Neural cell (in vitro differentiated cells): ENCODE measurements around the gene FCHO1. TPM values are rescaled to one million over a fixed set of nuclear protein-coding genes. Genes with fewer than 3 reads are reported as not detected.

Experiments used
- H2AFZ ChIP-seq: fragments of 200-600, 300-800 bp; sonication (generic), shearing (Covaris generic); 2 replicates; pipeline ENCODE4 v1.6.0; 2014; ENCODE audit warnings: low read depth, mild to moderate bottlenecking, antibody characterized with exemption, low read length, moderate library complexity
- H3F3A ChIP-seq: fragments of 200-600 bp; shearing (Covaris generic); 2 replicates; pipeline ENCODE4 v1.6.1; 2016; ENCODE audit warnings: mild to moderate bottlenecking, moderate library complexity, mixed read lengths, antibody characterized with exemption, low read length; ENCODE audit not compliant: insufficient read depth, poor library complexity, severe bottlenecking
- H3K27ac ChIP-seq: fragments of 200-600, 300-800 bp; sonication (generic), shearing (Covaris generic); 2 replicates; pipeline ENCODE4 v1.5.1; 2014; ENCODE audit warnings: mild to moderate bottlenecking, low read length, moderate library complexity
- H3K27me3 ChIP-seq: fragments of 300-800, 200-600 bp; sonication (generic), shearing (Covaris generic); 2 replicates; pipeline ENCODE4 v1.6.0; 2014; ENCODE audit warnings: mild to moderate bottlenecking, low read depth, low read length, moderate library complexity; ENCODE audit not compliant: insufficient read depth
- H3K36me3 ChIP-seq: fragments of 300-800, 200-600 bp; sonication (generic), shearing (Covaris generic); 2 replicates; pipeline ENCODE4 v1.5.1; 2014; ENCODE audit warnings: mild to moderate bottlenecking, antibody characterized with exemption, low read length, moderate library complexity; ENCODE audit not compliant: insufficient read depth
- H3K4me2 ChIP-seq: fragments of 300-800, 200-600 bp; sonication (generic), shearing (Covaris generic); 2 replicates; pipeline ENCODE4 v1.6.0; 2014; ENCODE audit warnings: mild to moderate bottlenecking, low read length
- H3K4me3 ChIP-seq: fragments of 300-800, 200-600 bp; sonication (generic), shearing (Covaris generic); 2 replicates; pipeline ENCODE4 v1.5.1; 2014; ENCODE audit warnings: mild to moderate bottlenecking, low read length, moderate library complexity
- H3K79me2 ChIP-seq: fragments of 200-600 bp; shearing (Covaris generic); replicated peaks from 2 replicates; pipeline ENCODE4 v1.6.0; 2014; ENCODE audit warnings: mild to moderate bottlenecking, low read length, moderate library complexity; ENCODE audit not compliant: insufficient read depth
- H3K9ac ChIP-seq: fragments of 300-800, 200-600 bp; sonication (generic), shearing (Covaris generic); 2 replicates; pipeline ENCODE4 v1.6.1; 2016; ENCODE audit warnings: mild to moderate bottlenecking, low read length, mixed read lengths
- H3K9me2 ChIP-seq: fragments of 200-600 bp; shearing (Covaris generic); 2 replicates; pipeline ENCODE4 v1.6.1; 2016; ENCODE audit warnings: mild to moderate bottlenecking, low read length, mixed read lengths; ENCODE audit not compliant: insufficient read depth
- H3K9me3 ChIP-seq: fragments of 200-600, 300-800 bp; sonication (generic), shearing (Covaris generic); 2 replicates; pipeline ENCODE4 v1.6.1; 2016; ENCODE audit warnings: mild to moderate bottlenecking, mixed run types, low read length, moderate library complexity, mixed read lengths
- H4K20me1 ChIP-seq: fragments of 200-600 bp; shearing (Covaris generic); 2 replicates; pipeline ENCODE4 v1.6.1; 2016; ENCODE audit warnings: mild to moderate bottlenecking, mixed run types; ENCODE audit not compliant: insufficient read depth
- CTCF ChIP-seq: fragments of 450-650 bp; IDR thresholded peaks from 2 replicates; pipeline ENCODE4 v1.5.1; 2014; ENCODE audit warnings: antibody characterized with exemption, mild to moderate bottlenecking, moderate library complexity; ENCODE audit not compliant: poor library complexity, severe bottlenecking
- EP300 ChIP-seq: fragments of 450-650 bp; conservative IDR thresholded peaks from 2 replicates; pipeline ENCODE4 v1.6.1; 2014; ENCODE audit warnings: antibody characterized with exemption, mild to moderate bottlenecking, moderate library complexity; ENCODE audit not compliant: poor library complexity, severe bottlenecking
- EZH2 ChIP-seq: fragments of 200-600, 300-800 bp; shearing (Covaris generic), sonication (generic); IDR thresholded peaks from 2 replicates; pipeline ENCODE4 v1.6.1; 2014; ENCODE audit warnings: antibody characterized with exemption, low read length, borderline replicate concordance, mild to moderate bottlenecking; ENCODE audit not compliant: insufficient read depth, poor library complexity, severe bottlenecking
- MXI1 ChIP-seq: fragments of 450-650 bp; conservative IDR thresholded peaks from 2 replicates; pipeline ENCODE4 v1.6.1; 2014; ENCODE audit warnings: antibody characterized with exemption, mild to moderate bottlenecking; ENCODE audit not compliant: poor library complexity, severe bottlenecking
- POLR2AphosphoS5 ChIP-seq: IDR thresholded peaks from 2 replicates; pipeline ENCODE4 v1.6.1; 2012
- RAD21 ChIP-seq: fragments of 450-650 bp; conservative IDR thresholded peaks from 2 replicates; pipeline ENCODE4 v1.6.1; 2014; ENCODE audit warnings: antibody characterized with exemption, mild to moderate bottlenecking, moderate library complexity
- REST ChIP-seq: IDR thresholded peaks from 2 replicates; pipeline ENCODE4 v1.6.1; 2012; ENCODE audit warnings: borderline replicate concordance
- SMC3 ChIP-seq: fragments of 450-650 bp; conservative IDR thresholded peaks from 2 replicates; pipeline ENCODE4 v1.6.1; 2014; ENCODE audit warnings: antibody characterized with exemption, mild to moderate bottlenecking, moderate library complexity; ENCODE audit not compliant: poor library complexity
- TAF1 ChIP-seq: IDR thresholded peaks from 2 replicates; pipeline ENCODE4 v1.6.1; 2012; ENCODE audit warnings: low read depth
- polyA plus RNA-seq: library from polyadenylated mRNA; depleted of rRNA; stranded (reverse); fragments of >200 nt; gene quantifications from 2 replicates; pipeline ENCODE4 v1.2.3, GENCODE V29; 2014

FCHO1 gene
- polyA plus RNA-seq, 1 donor from 2014 or later = 39.7 TPM

- peak overlapping the region; percentile 46 for H3K4me3 ChIP-seq
- H3K9me3 ChIP-seq = no peaks in the 10 kb centered on the region
- no peaks in the 10 kb centered on the region for H3K36me3 ChIP-seq
- no peaks in the 10 kb centered on the region for H3K27me3 ChIP-seq
- no peaks in the 10 kb centered on the region for H3K9me2 ChIP-seq
- no peak overlapping the region for H3K4me2 ChIP-seq
- H3K27ac ChIP-seq = peak overlapping the region; percentile 84
- no peaks in the 10 kb centered on the region for H4K20me1 ChIP-seq
- peak overlapping the region; percentile 44 for H3K9ac ChIP-seq
- H3K79me2 ChIP-seq = no peaks in the 10 kb centered on the region
- H2AFZ ChIP-seq = no peak overlapping the region
- TF ChIP-seq MXI1 (no peak), EZH2 (no peak), REST (no peak), RAD21 (no peak), POLR2AphosphoS5 (peak; percentile 2), EP300 (peak; percentile 6), TAF1 (no peak), CTCF (no peak), SMC3 (no peak)
- no peaks in the 10 kb centered on the region for H3F3A ChIP-seq
Observed at GRCh38 chr19:17762505-17763229, 11.4 kb downstream of the FCHO1 start.

- Histone ChIP-seq H3F3A (no peaks in the 10 kb centered on the region), H3K4me2 (no peak overlapping the region), H3K4me3 (no peak overlapping the region), H3K27ac (no peak overlapping the region), H3K27me3 (no peaks in the 10 kb centered on the region), H2AFZ (no peak overlapping the region), H3K9me2 (no peaks in the 10 kb centered on the region), H3K36me3 (no peaks in the 10 kb centered on the region), H3K9me3 (no peaks in the 10 kb centered on the region), H3K9ac (no peak overlapping the region), H4K20me1 (no peaks in the 10 kb centered on the region), H3K79me2 (no peaks in the 10 kb centered on the region)
- TF ChIP-seq EP300 (no peak), CTCF (no peak), MXI1 (no peak), TAF1 (no peak), REST (no peak), RAD21 (no peak), POLR2AphosphoS5 (no peak), SMC3 (no peak), EZH2 (no peak)
Observed at GRCh38 chr19:17764348-17764747, 13.1 kb downstream of the FCHO1 start.
